ENCODE results near the gene CYTH3.
"Not testable (repeated sequence)": the region's sequence is repeated elsewhere in the genome, so short reads cannot be mapped to it uniquely, and the experiment has no call there.

Gene CYTH3

GRCh38 chr7:6209340-6209739 lies 63.1 kb downstream of the CYTH3 start:
- H3K4me3 ChIP-seq (ENCODE audit: low read depth, low read length): no peak overlapping the region
- DNase-seq (ENCODE audit: low read depth): no peak

- DNase-seq (ENCODE audit: low read depth): no peak
- H3K4me3 ChIP-seq (ENCODE audit: low read depth, low read length): no peak overlapping the region
Measured at GRCh38 chr7:6208573-6209328, 63.7 kb downstream of the CYTH3 start.

DNA sequence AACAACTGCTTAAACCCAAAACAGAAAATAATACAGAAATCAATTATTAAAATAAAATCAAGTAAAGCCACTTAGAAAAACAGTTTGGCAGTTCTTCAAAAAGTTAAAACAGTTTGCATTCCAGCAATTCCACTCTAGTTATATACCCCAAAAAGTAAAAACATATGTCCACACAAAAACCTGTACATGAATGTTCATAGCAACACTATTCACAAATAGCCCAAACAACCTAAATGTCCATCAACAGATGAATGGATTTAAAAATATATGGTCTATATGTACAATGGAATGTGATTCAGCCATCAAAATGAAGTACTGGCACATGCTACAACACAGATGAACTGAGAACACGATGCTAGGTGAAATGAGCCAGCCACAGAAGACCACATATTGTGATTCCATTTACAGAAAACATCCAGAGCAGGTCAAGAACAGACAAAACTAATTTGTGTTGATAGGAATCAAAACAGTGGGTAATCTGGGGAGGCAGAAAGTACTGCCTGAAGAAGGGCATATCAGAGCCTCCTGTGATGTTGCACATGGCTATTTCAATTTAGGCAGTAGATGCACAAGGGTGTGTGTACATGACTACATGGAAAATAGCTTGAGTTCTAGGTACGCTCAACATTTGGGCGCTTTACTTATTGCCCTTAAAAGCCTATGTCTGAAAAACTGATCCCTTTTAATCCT lies 66.3 kb downstream of the CYTH3 start:
- DNase-seq (ENCODE audit: low read depth): no peak
- no peak overlapping the region for H3K4me3 ChIP-seq (ENCODE audit: low read depth, low read length)

DNA sequence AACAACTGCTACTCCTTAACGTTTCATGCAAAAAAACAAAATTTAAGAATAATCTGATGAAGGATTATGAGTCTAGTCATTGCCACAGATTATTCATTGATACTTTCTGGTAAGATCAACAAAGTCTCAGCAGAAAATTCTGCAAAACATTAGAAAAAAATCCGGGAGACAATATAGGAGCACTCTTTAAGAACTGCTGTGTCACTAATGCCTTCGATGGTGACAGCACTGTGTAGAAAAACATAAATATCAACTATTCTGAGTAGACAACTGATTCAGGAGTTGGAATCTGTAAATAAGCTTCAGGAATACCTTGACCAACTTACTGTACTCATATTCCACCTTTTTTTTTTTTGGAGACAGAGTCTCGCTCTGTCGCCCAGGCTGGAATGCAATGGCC lies 69.0 kb downstream of the CYTH3 start:
- DNase-seq (ENCODE audit: low read depth): no peak
- H3K4me3 ChIP-seq (ENCODE audit: low read depth, low read length): no peak overlapping the region

- H3K4me3 ChIP-seq (ENCODE audit: low read depth, low read length): no peak overlapping the region
- no peak for DNase-seq (ENCODE audit: low read depth)
Measured at GRCh38 chr7:6202117-6202516, 70.3 kb downstream of the CYTH3 start.

DNA sequence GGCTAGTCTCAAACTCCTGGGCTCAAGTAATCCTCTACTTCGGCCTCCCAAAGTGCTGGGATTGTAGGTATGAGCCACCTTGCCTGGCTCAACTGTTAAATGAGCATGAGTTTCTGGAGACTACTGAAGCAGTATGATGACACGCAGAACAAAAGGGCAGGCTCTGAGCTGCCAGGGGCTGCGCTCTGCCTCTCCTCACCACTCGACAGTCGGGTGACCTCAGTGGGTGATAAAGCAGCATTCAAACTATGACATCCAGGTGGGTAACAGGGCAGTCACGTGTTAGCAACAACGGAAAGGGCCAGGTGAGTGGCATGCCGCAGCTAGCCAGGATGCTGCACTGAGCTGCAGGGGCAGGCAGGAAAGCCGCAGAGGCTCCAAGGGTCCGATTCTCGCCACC lies 71.5 kb downstream of the CYTH3 start:
- no peak for DNase-seq (ENCODE audit: low read depth)
- no peak overlapping the region for H3K4me3 ChIP-seq (ENCODE audit: low read depth, low read length)

GRCh38 chr7:6198689-6199595 lies 73.5 kb downstream of the CYTH3 start:
- H3K4me3 ChIP-seq (ENCODE audit: low read depth, low read length): no peak overlapping the region
- DNase-seq (ENCODE audit: low read depth): no peak

DNA sequence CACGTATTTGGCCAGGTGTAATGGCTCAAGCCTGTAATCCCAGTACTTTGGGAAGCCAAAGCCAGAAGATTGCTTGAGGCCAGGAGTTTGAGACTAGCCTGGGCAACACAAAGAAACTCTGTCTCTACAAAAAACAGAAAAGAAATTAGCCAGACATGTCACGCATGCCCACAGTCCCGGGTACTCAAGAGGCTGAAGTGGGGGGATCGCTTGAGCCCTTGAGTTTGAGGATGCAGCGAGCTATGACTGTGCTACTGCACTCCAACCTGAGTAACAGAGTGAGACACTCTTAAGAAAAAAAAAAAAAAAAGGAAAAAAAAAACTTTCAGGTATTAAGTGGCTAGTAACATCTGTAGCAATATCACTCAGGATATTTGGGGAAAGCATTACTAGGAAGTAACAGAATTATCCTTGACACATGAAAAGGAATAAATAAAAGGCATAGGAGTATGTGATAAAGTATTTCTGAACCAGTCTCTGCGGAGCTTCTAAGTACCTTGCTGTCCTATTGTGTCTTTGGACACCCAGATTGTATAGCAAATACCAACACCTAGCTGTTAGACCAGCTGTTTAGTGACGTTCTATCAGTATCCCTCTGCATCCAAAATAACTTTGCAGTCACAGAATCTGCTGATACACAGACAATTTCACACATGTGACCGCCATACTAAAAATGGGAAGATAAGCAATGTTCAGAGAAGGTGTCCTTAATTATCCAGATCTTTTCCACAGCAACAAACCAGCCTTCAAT lies 74.4 kb downstream of the CYTH3 start:
- no peak overlapping the region for H3K4me3 ChIP-seq (ENCODE audit: low read depth, low read length)
- DNase-seq (ENCODE audit: low read depth): no peak

- no peak for DNase-seq (ENCODE audit: low read depth)
- H3K4me3 ChIP-seq (ENCODE audit: low read depth, low read length): no peak overlapping the region
Measured at GRCh38 chr7:6193709-6194108, 78.7 kb downstream of the CYTH3 start.

GRCh38 chr7:6190563-6190962 lies 81.9 kb downstream of the CYTH3 start:
- H3K4me3 ChIP-seq (ENCODE audit: low read depth, low read length); DNase-seq (ENCODE audit: low read depth): not testable (repeated sequence)

DNA sequence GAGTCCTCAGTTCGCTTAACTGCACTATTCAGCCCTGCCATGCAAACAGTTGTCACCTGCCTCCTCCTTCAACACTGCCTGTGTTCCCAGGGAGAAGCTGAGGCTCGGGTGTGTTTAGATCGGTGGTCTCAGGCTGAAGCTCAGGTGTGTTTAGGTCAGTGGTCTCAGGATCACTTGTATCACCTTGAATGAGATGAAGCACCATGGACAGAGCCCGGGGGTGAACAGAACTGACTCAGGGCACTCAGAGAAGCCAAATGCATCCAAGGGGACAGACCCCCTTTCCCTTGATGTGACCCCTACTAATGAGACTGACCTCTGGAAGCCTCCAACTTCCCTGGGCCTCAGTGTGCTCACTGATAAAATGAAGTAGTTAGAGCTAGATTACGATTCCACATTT lies 84.0 kb downstream of the CYTH3 start:
- DNase-seq (ENCODE audit: low read depth): no peak
- no peak overlapping the region for H3K4me3 ChIP-seq (ENCODE audit: low read depth, low read length)

DNA sequence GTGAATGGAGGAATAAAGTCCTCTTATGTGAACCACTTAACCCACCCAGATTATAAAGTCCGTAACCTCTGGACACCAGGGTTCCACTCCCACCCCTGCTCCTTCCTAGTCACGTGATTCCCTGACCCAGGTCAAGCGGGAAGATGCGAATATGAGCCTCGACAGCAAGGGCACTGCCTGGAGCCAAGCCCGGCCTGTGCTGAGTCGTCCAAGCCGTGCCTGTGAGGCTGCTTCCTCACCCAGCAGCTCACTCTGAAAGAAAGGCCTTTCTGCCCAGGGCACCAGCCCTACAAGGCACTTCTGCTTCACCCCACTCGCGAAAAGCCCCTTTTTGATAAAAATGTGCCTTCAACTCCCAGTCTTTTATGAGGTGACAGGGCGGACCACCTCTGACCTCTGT lies 85.8 kb downstream of the CYTH3 start:
- no peak for DNase-seq (ENCODE audit: low read depth)
- H3K4me3 ChIP-seq (ENCODE audit: low read depth, low read length): no peak overlapping the region

DNA sequence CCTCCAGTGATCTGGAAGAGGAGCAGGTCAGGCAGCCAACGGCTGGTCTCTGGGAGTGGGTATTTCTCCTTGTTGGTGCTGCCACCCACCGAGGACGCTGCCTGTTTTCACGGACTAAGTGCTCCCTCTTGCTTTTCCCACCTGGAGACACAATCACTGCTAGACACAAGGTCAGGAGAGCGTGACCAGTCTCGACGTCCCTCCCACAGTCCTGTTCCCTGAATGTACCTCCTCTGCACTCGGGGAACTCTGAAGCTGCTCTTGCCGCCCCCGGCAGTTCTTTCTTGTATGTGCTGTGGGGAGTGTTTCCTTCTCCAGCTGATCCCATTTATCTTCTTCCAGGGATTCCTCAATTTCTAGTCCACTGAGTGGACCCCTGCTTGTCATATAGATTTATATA lies 89.4 kb downstream of the CYTH3 start:
- no peak for DNase-seq (ENCODE audit: low read depth)
- H3K4me3 ChIP-seq (ENCODE audit: low read depth, low read length): no peak overlapping the region

DNA sequence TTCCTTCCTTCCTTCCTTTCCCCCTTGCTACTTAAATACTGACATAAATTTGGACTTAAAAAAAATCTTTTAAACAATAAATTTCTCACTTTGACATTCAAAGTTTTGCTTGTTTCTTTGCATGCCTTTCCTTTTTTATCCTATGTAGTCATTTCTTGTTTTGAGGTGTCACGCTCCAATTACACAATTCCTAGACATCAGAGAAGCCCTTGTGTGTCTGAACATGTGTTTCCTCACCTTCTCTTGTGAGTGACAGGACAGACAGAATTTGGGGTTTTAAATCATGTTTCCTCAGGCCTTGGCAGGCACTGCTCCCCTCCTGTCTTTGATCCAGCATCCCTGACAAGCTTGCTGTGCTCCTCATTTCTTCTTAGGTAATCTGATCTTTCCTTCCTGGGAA lies 91.3 kb downstream of the CYTH3 start:
- no peak overlapping the region for H3K4me3 ChIP-seq (ENCODE audit: low read depth, low read length)
- DNase-seq (ENCODE audit: low read depth): no peak

DNA sequence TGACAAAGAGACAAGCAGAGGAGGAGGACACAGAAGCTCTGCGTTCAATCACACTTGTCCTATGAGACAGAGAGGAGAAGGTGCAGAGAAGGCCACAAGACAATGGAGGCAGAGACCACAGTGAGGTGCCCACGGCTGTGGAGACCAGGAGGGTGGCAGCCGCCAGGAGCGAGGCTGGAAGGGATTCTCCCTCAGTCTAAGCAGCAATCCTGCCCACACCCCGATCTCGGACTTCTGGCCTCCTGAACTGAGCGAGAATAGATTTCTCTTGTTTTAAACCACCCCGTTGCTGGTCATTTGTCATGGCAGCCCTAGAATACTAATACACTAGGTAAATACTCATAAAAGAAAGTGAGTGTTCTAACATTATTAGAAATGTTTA lies 92.1 kb downstream of the CYTH3 start:
- no peak for DNase-seq (ENCODE audit: low read depth)

GRCh38 chr7:6179620-6180343 lies 92.6 kb downstream of the CYTH3 start:
- DNase-seq (ENCODE audit: low read depth): no peak
- no peak overlapping the region for H3K4me3 ChIP-seq (ENCODE audit: low read depth, low read length)

More for the DNA sequence above, 92.1 kb downstream of the CYTH3 start:
- H3K4me3 ChIP-seq (ENCODE audit: low read depth, low read length): no peak overlapping the region

DNA sequence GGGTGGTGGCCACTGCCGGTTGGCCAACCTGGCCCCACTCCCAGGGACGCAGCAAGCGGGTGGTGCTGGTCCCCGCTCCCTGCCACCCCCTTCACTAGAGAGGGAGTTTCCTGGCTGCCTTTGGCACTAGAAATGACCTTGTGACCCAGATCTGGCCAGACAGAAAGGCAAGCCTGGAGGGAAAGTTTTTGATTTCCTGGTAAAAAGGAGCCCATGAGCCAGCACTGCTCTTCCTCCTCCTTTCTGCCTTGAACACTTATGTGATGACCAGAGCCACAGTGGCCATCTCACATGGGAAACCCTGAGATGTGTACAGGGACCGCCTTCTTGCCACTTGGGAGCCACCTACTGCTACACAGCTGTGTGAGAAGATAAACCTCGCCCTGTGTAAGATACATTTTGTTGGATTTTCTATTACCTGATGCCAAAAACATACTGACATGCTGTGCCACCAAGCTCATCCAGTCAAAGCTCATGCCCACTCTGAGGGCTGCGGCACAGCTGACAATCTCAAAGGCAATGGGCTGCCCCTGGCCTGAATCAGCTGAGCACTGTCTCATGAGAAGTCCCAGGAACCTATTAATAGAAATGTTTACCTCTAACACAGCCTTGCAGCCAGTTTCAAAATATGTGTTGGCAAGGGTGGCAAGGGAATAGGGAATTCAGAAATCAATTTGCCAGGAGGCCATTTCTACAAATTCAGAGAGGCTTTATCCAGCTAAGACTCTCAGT lies 94.0 kb downstream of the CYTH3 start:
- DNase-seq (ENCODE audit: low read depth): no peak

DNA sequence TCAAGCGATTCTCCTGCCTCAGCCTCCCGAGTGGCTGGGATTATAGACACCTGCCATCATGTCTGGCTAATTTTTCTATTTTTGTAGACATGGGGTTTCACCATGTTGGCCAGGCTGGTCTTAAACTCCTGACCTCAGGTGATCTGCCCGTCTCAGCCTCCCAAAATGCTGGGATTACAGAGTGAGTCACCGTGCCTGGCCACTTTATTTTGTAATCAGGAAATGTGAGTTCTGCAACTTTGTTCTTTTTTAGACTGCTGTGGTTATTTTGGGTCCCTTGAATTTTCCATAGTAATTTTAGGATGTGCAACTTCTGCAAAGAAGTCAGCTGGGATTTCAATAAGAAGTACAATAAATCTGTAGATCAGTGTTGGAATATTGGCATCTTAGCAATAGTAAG lies 96.8 kb downstream of the CYTH3 start:
- no peak overlapping the region for H3K4me3 ChIP-seq (ENCODE audit: low read depth, low read length)
- DNase-seq (ENCODE audit: low read depth): peak; percentile 30

More for the DNA sequence above, 94.0 kb downstream of the CYTH3 start:
- H3K4me3 ChIP-seq (ENCODE audit: low read depth, low read length): no peak overlapping the region

All from skeletal muscle cell (primary cell).